Breast epithelium (tissue), 4 donors: ENCODE measurements around the gene KIF18A. TPM values are rescaled to one million over a fixed set of nuclear protein-coding genes. Genes with fewer than 3 reads are reported as not detected.
"Not testable (repeated sequence)": the region's sequence is repeated elsewhere in the genome, so short reads cannot be mapped to it uniquely, and the experiment has no call there.

Source experiments
- DNase-seq, 2 donors: peaks; one replicate each; pipeline ENCODE4 v3.0.0-alpha.2; 2019; ENCODE audit warnings: low spot score in 2 of 2
- H3K27ac ChIP-seq, 2 donors: fragments of 200-600 bp; sonication (generic) in 1 of 2; one replicate each; pipeline ENCODE4 v1.5.1; 2016 to 2019; ENCODE audit warnings: mild to moderate bottlenecking in 1 of 2
- H3K27me3 ChIP-seq, 2 donors: fragments of 200-600 bp; sonication (generic) in 1 of 2; one replicate each; pipeline versions ENCODE4 v1.5.1 to v1.6.0; 2017 to 2019; ENCODE audit warnings: control low read depth in 1 of 2, mild to moderate bottlenecking in 1 of 2
- H3K36me3 ChIP-seq: fragments of 200-600 bp; one replicate; pipeline ENCODE4 v1.5.1; 2019
- H3K4me1 ChIP-seq, 2 donors: fragments of 200-600 bp; sonication (generic); one replicate each; pipeline ENCODE4 v1.5.1; 2016 to 2019; ENCODE audit warnings: control low read depth in 1 of 2
- H3K4me3 ChIP-seq, 3 donors: fragments of 200-600 bp; sonication (generic); 1 replicate in 2 of 3; 2 replicates in 1 of 3; pipeline ENCODE4 v1.5.1; 2016 to 2019; ENCODE audit warnings: mild to moderate bottlenecking in 3 of 3, moderate library complexity in 2 of 3
- H3K9me3 ChIP-seq, 2 donors: fragments of 200-600 bp; sonication (generic) in 1 of 2; one replicate each; pipeline ENCODE4 v1.5.1; 2016 to 2019; ENCODE audit warnings: control low read depth in 1 of 2
- POLR2A ChIP-seq: fragments of 450-650 bp; IDR thresholded peaks from one replicate; pipeline ENCODE4 v1.6.1; 2016; ENCODE audit warnings: antibody characterized with exemption, mild to moderate bottlenecking, moderate library complexity
- POLR2AphosphoS5 ChIP-seq, 3 donors: sonication (generic); formaldehyde crosslinking; IDR thresholded peaks; one replicate each; pipeline ENCODE4 v1.6.1; 2017; ENCODE audit warnings: antibody characterized with exemption in 3 of 3
- intact Hi-C: fragments of 100-400 bp; cut with DNase I; formaldehyde crosslinking; loops from one replicate; pipeline ENCODE4 v1.15.1; 2023; ENCODE audit warnings: low total_unique reads
- total RNA-seq, 3 donors: library from RNA; depleted of rRNA; stranded (reverse); fragments of >200 nt; gene quantifications; one replicate each; pipeline ENCODE4 v1.1.0, GENCODE V29; 2016
- TF ChIP-seq, protein P1 (sequence below), 3 donors: fragments of 450-650 bp; IDR thresholded peaks; one replicate each; pipeline ENCODE4 v1.5.1; 2016 to 2017; ENCODE audit warnings: antibody characterized with exemption in 3 of 3, mild to moderate bottlenecking in 3 of 3, moderate library complexity in 3 of 3

KIF18A gene
- total RNA-seq, 3 donors from 2014 or later = 0.32 to 1.5 (median 0.33) TPM

- H3K36me3 ChIP-seq = no peaks in the 10 kb centered on the region
- H3K4me3 ChIP-seq = peak overlapping the region; percentile 59 to 70 (median 60)
- H3K27me3 ChIP-seq = no peaks in the 10 kb centered on the region
- no peaks in the 10 kb centered on the region for H3K9me3 ChIP-seq
- intact Hi-C loops = no loop called here
- peak overlapping the region; percentile 87 to 94 for H3K27ac ChIP-seq
- peaks cover 0 to 25% of the 10 kb centered on the region in 2 donors for H3K4me1 ChIP-seq
- no peak for DNase-seq
- TF ChIP-seq POLR2A = no peak
- TF ChIP-seq, protein P1, sequence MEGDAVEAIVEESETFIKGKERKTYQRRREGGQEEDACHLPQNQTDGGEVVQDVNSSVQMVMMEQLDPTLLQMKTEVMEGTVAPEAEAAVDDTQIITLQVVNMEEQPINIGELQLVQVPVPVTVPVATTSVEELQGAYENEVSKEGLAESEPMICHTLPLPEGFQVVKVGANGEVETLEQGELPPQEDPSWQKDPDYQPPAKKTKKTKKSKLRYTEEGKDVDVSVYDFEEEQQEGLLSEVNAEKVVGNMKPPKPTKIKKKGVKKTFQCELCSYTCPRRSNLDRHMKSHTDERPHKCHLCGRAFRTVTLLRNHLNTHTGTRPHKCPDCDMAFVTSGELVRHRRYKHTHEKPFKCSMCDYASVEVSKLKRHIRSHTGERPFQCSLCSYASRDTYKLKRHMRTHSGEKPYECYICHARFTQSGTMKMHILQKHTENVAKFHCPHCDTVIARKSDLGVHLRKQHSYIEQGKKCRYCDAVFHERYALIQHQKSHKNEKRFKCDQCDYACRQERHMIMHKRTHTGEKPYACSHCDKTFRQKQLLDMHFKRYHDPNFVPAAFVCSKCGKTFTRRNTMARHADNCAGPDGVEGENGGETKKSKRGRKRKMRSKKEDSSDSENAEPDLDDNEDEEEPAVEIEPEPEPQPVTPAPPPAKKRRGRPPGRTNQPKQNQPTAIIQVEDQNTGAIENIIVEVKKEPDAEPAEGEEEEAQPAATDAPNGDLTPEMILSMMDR (IDR thresholded peaks at IDR 0.05) = no peak
- no peak for TF ChIP-seq POLR2AphosphoS5 (IDR thresholded peaks at IDR 0.05)
Measured at GRCh38 chr11:28107191-28107749, 686 bp downstream of the KIF18A start.

DNA sequence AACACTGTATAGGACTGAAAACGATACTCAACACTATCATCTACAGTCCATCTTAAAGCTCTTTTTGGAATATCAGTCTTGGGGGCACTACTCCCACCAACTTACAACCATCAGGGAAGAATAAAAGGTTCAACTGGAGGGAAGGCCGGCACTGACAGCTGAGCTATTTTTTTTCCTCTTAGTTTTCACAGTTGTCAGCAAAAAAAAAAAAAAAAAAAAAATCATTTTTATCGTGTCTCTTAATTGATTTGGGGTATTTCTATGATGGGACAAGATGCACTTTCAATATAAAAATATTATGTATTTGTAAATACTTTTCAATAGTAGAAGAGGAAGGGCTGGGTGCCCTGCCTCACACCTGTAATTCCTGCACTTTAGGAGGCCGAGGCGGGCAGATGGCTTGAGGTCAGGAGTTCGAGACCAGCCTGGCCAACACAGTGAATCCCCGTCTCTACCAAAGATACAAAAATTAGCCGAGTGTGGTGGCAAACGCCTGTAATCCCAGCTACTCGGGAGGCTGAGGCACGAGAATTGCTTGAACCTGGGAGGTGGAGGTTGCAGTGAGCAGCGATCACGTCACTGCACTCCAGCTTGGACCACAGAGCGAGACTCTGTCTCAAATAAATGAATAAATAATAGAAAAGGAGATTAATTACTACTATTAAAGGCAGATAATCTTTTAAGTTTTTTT is 1.5 kb downstream of the KIF18A start:
- DNase-seq = no peak
- H3K4me3 ChIP-seq = no peak overlapping the region
- no peak overlapping the region for H3K27ac ChIP-seq
- H3K27me3 ChIP-seq = no peaks in the 10 kb centered on the region
- intact Hi-C loops = no loop called here
- H3K36me3 ChIP-seq = no peaks in the 10 kb centered on the region
- no peaks in the 10 kb centered on the region for H3K9me3 ChIP-seq
- H3K4me1 ChIP-seq = peaks cover 0 to 22% of the 10 kb centered on the region in 2 donors
- no peak for TF ChIP-seq POLR2A
- no peak for TF ChIP-seq POLR2AphosphoS5 (IDR thresholded peaks at IDR 0.05)
- TF ChIP-seq, protein P1 (IDR thresholded peaks at IDR 0.05) = no peak

- no peak for DNase-seq
- intact Hi-C loops = no loop called here
- Histone ChIP-seq H3K9me3 (no peaks in the 10 kb centered on the region), H3K27me3 (no peaks in the 10 kb centered on the region), H3K4me3 (no peak overlapping the region), H3K4me1 (peaks cover 0 to 16% of the 10 kb centered on the region in 2 donors), H3K36me3 (no peaks in the 10 kb centered on the region), H3K27ac (no peak overlapping the region)
- TF ChIP-seq POLR2A (no peak), POLR2AphosphoS5 (IDR thresholded peaks at IDR 0.05) (no peak)
- TF ChIP-seq, protein P1 (IDR thresholded peaks at IDR 0.05) = no peak
Measured at GRCh38 chr11:28105869-28106268, 2.1 kb downstream of the KIF18A start.

- Histone ChIP-seq H3K9me3 (no peaks in the 10 kb centered on the region), H3K27ac (no peak overlapping the region)
- intact Hi-C loops = no loop called here
Measured at GRCh38 chr11:28104984-28105383, 3.0 kb downstream of the KIF18A start.

DNA sequence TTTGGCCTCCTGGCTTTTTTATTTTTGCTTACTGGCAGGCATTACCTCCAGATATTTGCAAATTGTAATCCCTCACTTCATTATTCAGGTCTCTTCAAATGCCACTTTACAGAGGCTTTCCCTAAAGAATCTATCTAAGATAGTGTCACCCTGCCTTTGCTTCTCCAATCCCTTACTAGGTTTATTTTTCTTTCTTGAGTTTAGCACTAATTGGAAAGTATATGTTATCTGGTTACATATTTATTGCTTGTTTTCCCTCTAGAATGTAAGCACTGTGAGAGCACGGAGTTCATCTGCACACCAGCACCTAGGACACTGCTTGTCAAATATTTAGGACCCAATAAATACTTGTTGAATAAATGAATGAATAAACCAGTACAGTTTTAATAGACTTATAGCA is 3.5 kb downstream of the KIF18A start:
- H3K36me3 ChIP-seq = no peaks in the 10 kb centered on the region
- peaks cover 0 to 10% of the 10 kb centered on the region in 2 donors for H3K4me1 ChIP-seq
- no peaks in the 10 kb centered on the region for H3K27me3 ChIP-seq
- intact Hi-C loops = no loop called here
- no peak overlapping the region for H3K27ac ChIP-seq
- TF ChIP-seq POLR2AphosphoS5 (IDR thresholded peaks at IDR 0.05) = no peak
- TF ChIP-seq, protein P1 (IDR thresholded peaks at IDR 0.05) = no peak
- TF ChIP-seq POLR2A = no peak
- no peaks in the 10 kb centered on the region for H3K9me3 ChIP-seq
- H3K4me3 ChIP-seq = no peak overlapping the region
- DNase-seq = no peak

More at GRCh38 chr11:28104984-28105383, 3.0 kb downstream of the KIF18A start:
- Histone ChIP-seq H3K36me3 (no peaks in the 10 kb centered on the region), H3K27me3 (no peaks in the 10 kb centered on the region), H3K4me3 (no peak overlapping the region), H3K4me1 (peaks cover 0 to 14% of the 10 kb centered on the region in 2 donors)
- TF ChIP-seq POLR2AphosphoS5 (IDR thresholded peaks at IDR 0.05) = no peak
- TF ChIP-seq POLR2A = no peak
- TF ChIP-seq, protein P1 (IDR thresholded peaks at IDR 0.05) = no peak
- no peak for DNase-seq

DNA sequence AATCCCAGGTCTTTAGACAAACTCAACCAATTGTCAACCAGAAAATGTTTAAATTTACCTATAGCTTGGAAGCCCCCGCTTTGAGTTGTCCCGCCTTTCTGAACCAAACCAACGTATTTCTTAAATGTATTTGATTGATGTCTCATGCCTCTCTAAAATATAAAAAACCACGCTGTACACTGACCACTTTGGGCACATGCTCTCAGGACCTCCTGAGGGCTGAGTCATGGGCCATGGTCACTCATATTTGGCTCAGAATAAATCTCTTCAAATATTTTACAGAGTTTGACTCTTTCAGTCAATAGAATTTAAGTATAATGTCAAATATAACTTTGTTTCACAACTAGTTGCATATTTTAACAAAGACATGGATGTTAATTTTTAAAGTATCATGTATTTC is 5.7 kb downstream of the KIF18A start:
- H3K4me3 ChIP-seq, H3K9me3 ChIP-seq, H3K27ac ChIP-seq, H3K4me1 ChIP-seq, intact Hi-C loops, H3K27me3 ChIP-seq, H3K36me3 ChIP-seq, DNase-seq: not testable (repeated sequence)
